Measurements from ENCODE around the gene CTNNA3.

The CTNNA3 gene

DNA sequence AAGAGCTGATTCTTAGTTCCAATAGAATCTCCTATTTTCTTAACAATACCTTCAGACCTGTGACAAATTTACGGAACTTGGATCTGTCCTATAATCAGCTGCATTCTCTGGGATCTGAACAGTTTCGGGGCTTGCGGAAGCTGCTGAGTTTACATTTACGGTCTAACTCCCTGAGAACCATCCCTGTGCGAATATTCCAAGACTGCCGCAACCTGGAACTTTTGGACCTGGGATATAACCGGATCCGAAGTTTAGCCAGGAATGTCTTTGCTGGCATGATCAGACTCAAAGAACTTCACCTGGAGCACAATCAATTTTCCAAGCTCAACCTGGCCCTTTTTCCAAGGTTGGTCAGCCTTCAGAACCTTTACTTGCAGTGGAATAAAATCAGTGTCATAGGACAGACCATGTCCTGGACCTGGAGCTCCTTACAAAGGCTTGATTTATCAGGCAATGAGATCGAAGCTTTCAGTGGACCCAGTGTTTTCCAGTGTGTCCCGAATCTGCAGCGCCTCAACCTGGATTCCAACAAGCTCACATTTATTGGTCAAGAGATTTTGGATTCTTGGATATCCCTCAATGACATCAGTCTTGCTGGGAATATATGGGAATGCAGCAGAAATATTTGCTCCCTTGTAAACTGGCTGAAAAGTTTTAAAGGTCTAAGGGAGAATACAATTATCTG lies 768.6 kb downstream of the CTNNA3 start:
- no peak for DNase-seq

DNA sequence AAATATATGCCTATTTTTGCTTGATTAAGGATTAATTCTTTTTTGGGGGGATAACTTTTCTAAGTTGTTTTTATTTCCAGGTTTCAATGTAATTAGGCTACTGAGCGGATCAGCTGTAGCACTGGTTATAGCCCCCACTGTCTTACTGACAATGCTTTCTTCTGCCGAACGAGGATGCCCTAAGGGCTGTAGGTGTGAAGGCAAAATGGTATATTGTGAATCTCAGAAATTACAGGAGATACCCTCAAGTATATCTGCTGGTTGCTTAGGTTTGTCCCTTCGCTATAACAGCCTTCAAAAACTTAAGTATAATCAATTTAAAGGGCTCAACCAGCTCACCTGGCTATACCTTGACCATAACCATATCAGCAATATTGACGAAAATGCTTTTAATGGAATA lies 769.2 kb downstream of the CTNNA3 start:
- no peak for DNase-seq

DNA sequence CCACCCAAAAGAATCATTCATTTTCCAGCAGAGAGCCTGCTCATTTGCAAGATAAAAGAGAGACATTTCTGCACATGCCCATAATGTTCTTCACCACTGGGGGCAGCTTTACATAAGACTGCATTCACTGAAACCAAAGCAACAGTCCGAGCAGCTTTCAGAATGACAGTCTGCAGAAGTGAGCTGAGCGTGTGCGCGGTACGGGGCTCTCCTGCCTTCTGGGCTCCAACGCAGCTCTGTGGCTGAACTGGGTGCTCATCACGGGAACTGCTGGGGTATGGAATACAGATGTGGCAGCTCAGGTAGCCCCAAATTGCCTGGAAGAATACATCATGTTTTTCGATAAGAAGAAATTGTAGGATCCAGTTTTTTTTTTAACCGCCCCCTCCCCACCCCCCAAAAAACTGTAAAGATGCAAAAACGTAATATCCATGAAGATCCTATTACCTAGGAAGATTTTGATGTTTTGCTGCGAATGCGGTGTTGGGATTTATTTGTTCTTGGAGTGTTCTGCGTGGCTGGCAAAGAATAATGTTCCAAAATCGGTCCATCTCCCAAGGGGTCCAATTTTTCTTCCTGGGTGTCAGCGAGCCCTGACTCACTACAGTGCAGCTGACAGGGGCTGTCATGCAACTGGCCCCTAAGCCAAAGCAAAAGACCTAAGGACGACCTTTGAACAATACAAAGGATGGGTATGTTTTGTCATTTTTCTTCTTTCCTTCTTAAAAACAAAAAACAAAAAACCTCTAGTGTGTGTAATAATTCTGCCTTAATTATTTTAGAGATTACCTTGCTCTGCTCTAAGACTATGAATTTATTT lies 769.9 kb downstream of the CTNNA3 start, which contains the start of gene LRRTM3:
Gene LRRTM3, plus strand, starts transcription at position 141 of the 820 bp plus-strand sequence.
- peak; percentile 29 for DNase-seq

DNA sequence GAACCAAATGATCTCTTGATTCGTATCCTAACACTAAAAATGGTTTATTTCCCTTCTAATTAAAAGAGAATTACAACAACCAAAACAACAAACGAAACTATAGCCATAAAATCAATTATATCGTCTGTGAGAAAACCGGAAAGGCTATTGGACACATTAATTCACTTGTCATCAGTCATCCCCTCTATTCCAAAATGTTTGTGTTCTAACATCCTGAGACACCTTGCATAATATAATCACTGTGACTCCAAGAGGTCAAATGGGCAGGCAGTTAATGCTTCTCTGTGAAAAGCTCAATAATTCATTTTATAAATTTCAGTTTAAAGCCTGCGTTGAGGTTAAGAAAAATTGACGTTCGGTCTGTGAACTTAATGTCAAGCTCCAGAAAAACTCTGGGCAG lies 770.6 kb downstream of the CTNNA3 start:
- DNase-seq: no peak

DNA sequence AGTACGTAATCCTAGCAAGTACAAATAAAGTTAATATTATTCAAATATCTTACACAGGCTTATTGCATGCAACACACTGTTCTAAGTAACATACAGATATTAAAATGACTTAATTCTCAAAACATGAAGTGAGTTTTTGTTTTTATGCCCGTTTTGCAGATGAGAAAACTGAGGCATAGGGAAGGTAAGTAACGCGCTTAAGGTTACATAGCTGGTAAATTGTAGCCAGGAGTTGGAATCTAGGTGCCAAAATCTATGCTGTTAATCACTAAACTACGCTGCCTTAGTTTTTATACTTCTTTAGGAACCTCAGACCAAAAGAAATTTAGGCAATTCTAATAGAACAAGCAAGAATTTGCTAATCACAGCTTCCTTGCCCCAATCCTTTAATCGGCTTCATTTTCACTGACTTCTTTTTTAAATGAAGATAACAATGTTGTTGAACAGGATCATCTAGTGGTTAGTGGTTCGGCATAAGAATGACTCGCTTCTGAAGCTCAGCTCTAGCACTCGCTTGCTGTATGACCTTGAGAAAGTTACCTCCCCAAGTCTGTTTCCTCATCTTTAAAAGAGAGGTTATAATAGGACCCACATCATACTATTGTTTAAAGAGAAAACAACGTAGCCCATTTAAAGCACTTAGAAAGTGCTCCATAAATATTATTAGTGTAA lies 771.2 kb downstream of the CTNNA3 start:
- no peak for DNase-seq

DNA sequence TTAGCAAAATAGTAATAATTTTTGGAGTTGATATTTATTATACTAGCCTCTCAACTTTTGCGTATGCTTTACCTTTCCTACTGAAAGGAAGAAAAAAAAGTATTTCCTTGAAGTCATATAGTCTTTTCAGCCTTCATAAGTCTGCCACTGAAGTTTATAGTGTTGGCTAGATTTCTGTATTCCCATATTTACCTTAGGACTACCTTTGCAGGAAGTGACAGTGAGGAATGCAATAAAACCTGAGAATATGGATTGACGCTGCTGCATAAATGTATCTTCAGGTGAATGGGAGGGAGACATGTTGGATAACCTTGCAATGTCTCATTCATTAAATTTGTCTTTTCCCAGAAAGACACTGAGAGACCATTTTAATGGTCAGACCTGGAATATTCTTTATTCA lies 776.7 kb downstream of the CTNNA3 start:
- DNase-seq: no peak

DNA sequence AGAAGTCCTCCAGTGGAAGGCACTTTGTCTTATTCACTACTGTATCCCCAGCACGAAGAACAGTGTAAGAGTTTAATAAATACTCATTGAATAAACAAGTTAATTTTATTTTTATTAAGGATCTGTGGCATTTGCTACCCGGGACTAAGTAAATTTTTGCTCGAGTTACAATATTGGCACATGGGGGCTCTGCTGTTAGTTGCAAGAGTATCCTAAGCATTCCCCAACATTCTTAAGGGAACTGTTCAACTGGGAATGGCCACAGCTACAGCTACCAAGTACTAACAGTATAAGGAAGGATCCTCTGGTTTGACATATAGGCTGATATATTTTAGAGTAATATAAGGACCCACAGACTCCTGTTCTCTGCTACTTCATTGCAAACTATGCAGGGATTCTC lies 778.9 kb downstream of the CTNNA3 start:
- no peak for DNase-seq

DNA sequence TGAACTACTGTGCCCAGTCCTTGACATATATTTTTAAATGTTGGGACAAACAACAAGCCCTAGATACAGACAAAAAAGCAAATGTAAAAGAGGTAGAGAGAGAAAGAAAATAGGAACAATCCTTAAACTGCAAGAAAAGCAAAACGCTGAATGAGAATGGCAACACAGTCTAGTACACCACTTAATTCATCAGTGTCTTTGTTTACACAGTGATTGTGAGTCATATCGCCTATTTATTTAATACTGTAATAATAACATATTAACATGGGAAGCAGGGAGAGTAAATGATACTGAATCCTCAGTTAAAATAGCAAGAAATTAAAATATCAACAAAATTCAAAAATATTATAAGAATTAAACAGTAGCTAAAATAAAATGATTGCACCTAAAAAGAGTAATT lies 780.0 kb downstream of the CTNNA3 start:
- DNase-seq: no peak

DNA sequence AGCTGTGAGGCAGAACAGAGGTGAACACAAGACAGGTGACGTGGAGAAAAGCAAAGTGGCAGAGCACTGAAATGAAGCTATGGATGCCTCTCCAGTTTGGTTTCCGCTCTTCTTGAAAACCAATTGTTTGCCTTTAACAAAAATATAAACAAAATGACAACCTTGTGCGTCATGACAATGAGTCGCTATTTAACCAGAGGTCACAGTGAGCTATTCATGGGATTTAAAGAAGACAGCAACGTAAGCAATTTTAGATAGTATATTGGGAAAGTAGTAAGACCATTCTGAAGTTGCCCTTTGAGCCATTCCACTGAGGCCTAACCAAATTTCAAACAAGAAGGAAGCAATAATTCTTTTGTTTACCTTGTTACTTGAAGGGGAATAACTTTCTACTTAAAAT lies 785.3 kb downstream of the CTNNA3 start:
- DNase-seq: no peak

DNA sequence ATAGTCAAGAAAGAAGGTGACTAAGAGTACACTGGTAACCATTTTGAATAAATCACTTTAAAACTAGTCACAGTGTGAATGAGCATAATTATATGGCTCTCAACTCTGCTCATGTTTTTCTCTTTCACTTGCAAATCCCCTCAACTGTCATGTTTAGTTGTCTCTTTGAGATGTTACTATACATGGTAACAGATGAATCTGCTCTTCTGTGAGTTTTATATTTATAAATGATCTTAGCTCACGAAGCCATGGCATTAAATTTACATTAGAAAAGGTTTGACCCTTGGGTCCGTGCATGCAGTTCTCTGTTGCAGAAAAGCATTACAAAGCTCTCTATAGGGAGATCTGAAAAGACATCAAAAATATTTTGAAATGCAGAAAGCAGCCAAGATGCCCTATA lies 803.1 kb downstream of the CTNNA3 start:
- no peak for DNase-seq

DNA sequence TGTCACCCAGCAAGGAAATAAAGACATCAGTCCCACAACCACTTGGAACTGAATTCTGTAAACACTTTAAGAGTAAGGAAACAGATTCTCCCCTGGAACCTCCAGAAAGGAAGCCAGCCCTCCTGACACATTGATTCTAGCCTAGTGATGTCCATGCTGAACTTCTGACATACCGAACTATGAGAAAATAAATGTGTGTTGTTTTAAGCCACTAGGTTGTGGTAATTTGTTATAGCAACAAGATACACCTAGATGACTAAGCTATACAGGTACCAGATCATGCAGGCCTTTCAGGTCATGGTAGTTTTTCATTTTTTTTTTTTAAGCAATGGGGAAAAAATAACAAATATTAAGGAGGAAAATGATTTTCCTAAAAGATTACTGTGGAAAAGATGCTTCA lies 807.8 kb downstream of the CTNNA3 start:
- no peak for DNase-seq

DNA sequence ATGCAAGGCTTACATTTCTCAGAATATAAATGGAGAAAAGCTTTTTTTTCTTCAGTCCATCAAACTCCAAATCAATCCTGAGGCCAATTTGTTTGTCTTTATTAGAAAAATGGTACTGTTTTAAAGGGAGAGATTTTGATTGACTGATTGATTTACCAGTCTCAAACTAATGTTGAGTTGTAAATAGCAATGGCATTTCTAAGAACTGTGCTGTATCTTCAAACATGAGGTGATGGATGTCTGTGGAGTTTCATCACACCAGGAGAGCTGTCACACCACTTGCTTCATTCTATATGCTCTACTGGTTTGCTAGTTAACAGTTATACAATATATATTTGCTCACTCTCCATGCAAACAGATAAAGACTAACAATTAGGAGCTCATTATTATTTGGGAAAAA lies 809.1 kb downstream of the CTNNA3 start:
- no peak for DNase-seq

DNA sequence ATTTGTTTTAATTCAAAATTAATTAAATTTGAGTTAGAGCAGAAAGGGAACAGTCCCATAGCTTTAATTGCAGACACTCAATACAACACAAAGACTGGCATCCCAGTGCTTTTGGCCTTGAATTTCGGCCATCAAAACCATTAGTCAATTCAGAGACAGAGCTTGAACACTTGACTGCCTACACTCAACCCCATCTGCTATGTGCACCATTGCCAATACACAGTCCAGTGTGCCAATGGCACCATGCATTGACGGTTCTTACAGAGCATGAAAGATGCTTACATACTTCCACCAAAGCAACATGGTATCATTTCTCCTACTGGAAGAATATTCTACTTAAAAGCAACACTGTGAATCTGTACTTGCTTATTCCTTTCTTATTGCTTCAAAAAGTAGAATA lies 813.7 kb downstream of the CTNNA3 start:
- DNase-seq: no peak

DNA sequence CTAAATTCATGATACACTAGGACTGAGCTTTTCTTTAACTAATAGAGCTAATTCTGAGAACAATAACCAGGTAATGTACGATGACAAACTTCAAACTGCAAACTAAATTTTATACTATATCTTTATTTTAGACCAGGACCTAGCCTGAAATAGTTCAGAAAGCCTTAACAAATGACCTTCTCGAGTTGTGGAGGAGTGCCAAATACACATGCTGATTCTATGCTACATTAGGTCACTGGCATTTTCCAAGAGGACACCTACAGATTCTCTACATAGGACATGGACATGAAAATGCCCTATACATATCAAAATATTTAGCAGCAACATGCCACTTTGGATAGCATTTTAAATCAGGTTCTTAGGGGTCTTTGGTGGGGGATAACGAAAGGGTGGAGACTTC lies 814.2 kb downstream of the CTNNA3 start:
- no peak for DNase-seq

DNA sequence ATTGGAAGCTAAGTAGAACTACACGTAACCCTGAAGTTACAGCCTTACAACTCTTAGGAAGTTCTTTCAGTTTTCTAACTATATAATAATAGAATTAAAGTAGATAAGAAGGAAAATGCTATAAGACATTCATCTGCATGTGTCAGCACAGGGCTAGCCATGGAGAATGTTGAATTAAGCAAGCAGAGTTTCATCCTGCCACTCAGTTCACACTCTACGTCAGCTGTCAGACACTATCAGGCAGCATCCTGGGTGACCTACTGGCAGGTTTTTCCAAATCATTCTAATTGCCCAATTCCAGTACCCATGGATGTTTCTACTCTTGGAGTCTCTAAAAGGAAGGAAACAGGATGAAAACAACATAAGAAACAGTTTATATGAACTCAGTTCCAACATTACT lies 815.2 kb downstream of the CTNNA3 start:
- no peak for DNase-seq

DNA sequence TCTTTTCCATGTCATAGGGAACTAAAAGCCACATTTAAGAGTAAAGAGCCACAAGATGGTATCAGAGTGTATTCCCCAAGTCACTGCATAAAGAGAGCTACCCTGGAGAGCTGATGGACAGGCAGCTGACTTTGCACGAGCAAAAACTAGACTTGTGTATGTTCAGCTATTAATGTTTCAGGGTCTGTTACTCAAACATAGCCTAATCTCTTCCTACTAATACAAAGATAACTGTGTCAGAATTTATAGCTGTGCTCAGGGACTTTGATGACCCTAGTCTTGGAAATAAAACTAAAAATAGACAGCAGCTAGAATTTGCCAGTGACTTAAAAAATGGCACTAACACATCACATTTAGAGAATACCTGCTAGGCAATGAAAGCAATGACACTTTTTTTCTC lies 815.7 kb downstream of the CTNNA3 start:
- no peak for DNase-seq

DNA sequence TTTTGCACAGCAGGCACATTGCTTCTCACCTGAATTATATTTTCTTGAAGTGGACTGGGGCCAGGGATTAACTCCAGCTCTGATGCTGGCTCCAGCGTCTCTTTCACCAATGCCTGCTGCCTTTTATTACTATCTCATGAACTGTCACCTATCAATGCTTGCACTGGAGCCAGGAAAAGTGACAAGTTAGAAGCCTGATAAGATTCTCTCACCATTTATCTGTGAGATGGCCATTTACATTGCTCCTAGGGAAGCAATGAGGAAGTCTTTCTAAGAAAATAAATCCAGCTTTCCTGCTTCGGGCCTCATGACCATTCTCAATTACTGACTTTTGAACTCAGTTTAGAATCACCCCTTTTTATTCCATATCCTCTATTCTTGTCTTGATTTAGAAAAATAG lies 818.6 kb downstream of the CTNNA3 start:
- DNase-seq: no peak

DNA sequence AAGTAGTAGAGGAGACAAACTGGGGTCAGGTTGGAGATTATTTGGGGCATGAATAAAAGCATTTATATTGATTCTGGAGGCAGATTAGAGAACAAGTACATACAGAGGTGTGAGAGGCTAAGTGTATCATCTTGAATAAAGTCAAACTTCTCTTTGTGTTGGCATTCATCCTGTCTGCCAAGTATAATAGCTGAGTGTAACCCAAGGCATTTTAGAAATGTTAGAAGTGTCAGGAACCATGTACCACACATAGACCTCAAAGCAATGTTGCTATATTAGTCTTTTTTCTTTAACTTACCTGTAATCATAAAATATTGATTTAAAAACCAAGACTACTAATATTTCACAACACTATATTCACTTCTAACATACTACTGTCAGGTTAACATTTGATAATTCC lies 826.4 kb downstream of the CTNNA3 start:
- DNase-seq: no peak

DNA sequence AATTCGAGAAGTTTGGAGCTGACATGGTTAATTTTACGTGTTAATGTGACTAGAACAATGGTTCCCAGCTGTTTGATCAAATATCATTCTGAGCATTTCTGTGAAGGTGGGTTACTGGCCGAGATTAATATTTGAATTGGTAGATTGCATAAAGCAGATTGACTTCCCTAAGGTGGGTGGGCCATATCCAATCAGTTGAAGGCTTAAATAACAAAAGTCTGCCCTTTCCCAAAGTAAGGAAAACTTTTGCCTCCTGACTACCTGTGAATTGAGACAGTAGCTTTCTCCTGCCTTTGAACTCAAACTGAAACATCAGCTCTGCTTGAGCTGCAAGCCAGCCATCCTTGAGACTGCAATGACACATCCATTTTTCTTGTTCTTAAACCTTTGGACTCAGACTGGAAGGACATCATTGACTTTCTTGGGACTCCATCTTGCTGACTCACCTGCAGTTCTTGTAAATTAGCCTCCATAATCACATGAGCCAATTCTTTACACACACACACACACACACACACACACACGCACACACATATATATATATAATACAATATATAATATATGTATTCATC lies 833.2 kb downstream of the CTNNA3 start:
- no peak for DNase-seq

DNA sequence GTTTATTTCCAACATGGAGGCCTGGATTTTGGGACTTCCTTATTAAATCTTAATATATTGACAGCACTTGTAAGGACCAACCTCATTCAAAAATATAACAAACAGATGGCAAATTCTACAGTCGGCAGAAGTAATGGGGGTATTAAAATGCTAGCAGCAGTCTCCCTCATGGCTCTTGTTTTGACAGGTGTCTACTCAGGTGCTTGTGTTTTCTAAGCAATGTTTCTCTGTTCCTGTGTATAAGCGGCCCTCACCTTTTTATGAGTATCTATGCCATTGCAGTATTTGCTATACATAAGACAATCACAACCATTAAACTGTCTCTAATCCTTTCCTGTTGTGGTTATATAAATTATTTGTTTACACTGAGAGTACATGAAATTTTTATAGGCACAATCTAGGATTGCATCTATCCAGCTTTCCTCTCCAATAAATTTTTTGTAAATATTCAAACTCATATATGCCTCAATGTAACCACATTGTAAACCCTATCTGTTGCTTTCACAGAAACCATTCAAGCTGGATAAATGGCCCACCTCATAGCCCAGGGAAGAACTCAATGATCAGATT lies 835.5 kb downstream of the CTNNA3 start:
- no peak for DNase-seq

DNA sequence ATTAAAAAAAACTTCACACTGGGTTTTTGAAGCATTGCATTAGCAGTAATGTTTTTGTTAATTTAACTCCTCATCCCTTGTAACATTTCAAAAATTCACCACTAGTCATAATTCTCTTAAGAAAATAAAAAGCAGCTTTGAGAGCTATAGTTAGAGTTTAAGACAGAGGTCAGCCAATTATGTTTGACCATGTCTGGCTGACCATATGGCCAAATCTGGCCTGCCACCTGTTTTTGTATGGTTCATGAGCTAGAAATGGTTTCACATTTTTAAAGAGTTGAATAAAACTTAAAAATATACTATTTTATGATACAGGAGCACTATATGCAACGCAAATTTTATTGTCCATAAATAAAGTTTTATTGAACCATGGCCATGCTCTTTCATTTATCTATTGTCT lies 843.2 kb downstream of the CTNNA3 start:
- no peak for DNase-seq

DNA sequence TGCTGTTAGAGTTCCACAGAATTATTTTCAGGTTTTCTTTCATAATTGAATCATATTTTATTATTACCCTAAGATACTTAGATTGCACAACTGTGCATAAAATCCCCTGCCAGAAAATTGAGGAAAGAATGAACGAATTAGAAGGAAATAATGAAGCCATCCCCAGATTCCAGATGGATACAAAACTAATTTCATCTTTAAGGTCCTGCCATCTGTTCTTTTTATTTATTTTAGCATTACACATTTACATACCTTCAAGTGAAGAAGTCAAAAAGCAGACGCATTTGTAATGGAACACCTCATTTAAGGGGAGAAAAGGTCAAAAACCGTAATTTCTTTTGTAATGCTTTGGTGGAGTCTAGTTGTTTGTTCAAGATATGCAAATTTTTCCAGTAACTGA lies 847.1 kb downstream of the CTNNA3 start:
- DNase-seq: no peak

DNA sequence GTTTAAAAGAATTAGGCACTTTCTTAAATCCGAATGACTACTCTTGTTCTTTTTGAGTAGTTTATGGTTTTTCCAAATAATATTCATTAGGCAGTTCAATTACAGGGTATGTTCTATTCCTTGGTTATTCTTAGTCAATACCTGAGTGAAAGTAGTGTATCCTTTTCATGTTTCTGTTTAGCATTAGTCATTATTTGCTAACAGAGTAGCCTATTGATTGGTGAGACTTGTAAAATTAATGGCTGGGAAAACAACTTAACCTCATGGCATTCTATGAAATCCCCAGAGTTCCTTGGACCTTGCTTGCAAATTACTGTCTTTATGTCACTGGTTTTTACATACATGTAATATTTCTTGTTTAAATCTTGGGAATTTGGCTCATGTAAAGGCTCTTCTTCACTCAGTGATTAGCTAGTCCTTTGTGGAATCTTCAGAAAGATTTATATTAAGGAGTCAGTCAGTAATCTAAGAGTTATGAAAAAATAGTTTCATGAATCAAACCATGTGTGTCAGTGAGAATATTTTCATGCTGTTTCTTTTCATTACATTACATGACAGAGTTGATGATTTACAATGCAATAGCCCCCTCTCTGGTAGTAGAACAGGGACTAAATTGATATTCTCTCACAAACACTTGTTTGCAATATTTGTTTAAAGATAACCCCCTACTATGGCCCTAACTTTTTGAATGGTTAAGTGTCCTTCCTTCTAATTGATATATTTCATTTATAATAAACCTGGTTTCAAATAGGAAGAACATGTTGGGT lies 851.6 kb downstream of the CTNNA3 start:
- no peak for DNase-seq
